Astrocyte (in vitro differentiated cells and primary cell): Measurements from ENCODE around the gene NSRP1. TPM values are rescaled to one million over a fixed set of nuclear protein-coding genes. Genes with fewer than 3 reads are reported as not detected.
A peak's percentile ranks its signal among the peaks of the same experiment; 100 is the strongest.
"Not testable (repeated sequence)": the region's sequence is repeated elsewhere in the genome, so short reads cannot be mapped to it uniquely, and the experiment has no call there.

Experiments used
- DNase-seq: peaks from one replicate; pipeline ENCODE4 v3.0.0-alpha.2; 2010; ENCODE audit warnings: low read depth
- FAIRE-seq: peaks from 2 replicates; lab custom pipeline; 2011; peaks lifted over from hg19 to GRCh38; lab: Jason Lieb, UNC
- H2AFZ ChIP-seq: 2 replicates; pipeline ENCODE4 v1.6.0; 2012; ENCODE audit warnings: low read depth, low read length, inconsistent platforms
- H3K27ac ChIP-seq: 2 replicates; pipeline ENCODE4 v1.5.1; 2011; ENCODE audit warnings: low read depth, low read length, inconsistent platforms
- H3K27me3 ChIP-seq: 2 replicates; pipeline ENCODE4 v1.6.0; 2011; ENCODE audit warnings: low read length, inconsistent platforms; ENCODE audit not compliant: insufficient read depth
- H3K36me3 ChIP-seq: 2 replicates; pipeline ENCODE4 v1.5.1; 2011; ENCODE audit warnings: low read length, inconsistent platforms; ENCODE audit not compliant: insufficient read depth
- H3K4me1 ChIP-seq: 2 replicates; pipeline ENCODE4 v1.5.1; 2011; ENCODE audit warnings: low read length, inconsistent platforms; ENCODE audit not compliant: insufficient read depth
- H3K4me2 ChIP-seq: 2 replicates; pipeline ENCODE4 v1.6.0; 2012; ENCODE audit warnings: low read length, inconsistent platforms
- H3K4me3 ChIP-seq: 2 replicates; pipeline ENCODE4 v1.5.1; 2011; ENCODE audit warnings: low read depth, mild to moderate bottlenecking, low read length, inconsistent platforms; ENCODE audit not compliant: insufficient read depth
- H3K79me2 ChIP-seq: 2 replicates; pipeline ENCODE4 v1.6.0; 2012; ENCODE audit warnings: mild to moderate bottlenecking, low read length, inconsistent platforms; ENCODE audit not compliant: insufficient read depth
- H3K9ac ChIP-seq: 2 replicates; pipeline ENCODE4 v1.6.0; 2012; ENCODE audit warnings: mild to moderate bottlenecking, low read length, inconsistent platforms
- H3K9me3 ChIP-seq: 2 replicates; pipeline ENCODE4 v1.5.1; 2012; ENCODE audit warnings: low read depth, mild to moderate bottlenecking, low read length, inconsistent platforms; ENCODE audit not compliant: insufficient read depth
- H4K20me1 ChIP-seq: 2 replicates; pipeline ENCODE4 v1.6.0; 2012; ENCODE audit warnings: low read length, inconsistent platforms; ENCODE audit not compliant: insufficient read depth
- H3K27ac Mint-ChIP-seq: one replicate; pipeline ENCODE4 v1.8.0; 2021; ENCODE audit warnings: mild to moderate bottlenecking, mixed read lengths; ENCODE audit not compliant: unreplicated experiment
- H3K27me3 Mint-ChIP-seq: one replicate; pipeline ENCODE4 v1.8.0; 2021; ENCODE audit warnings: low read depth, mixed read lengths; ENCODE audit not compliant: unreplicated experiment
- H3K36me3 Mint-ChIP-seq: one replicate; pipeline ENCODE4 v1.8.0; 2021; ENCODE audit warnings: low read depth, mixed read lengths; ENCODE audit not compliant: unreplicated experiment
- H3K4me1 Mint-ChIP-seq: one replicate; pipeline ENCODE4 v1.8.0; 2021; ENCODE audit warnings: low read depth, mixed read lengths; ENCODE audit not compliant: unreplicated experiment
- H3K4me3 Mint-ChIP-seq: one replicate; pipeline ENCODE4 v1.8.0; 2021; ENCODE audit warnings: mild to moderate bottlenecking, moderate library complexity, mixed read lengths; ENCODE audit not compliant: unreplicated experiment
- H3K9me3 Mint-ChIP-seq: one replicate; pipeline ENCODE4 v1.8.0; 2021; ENCODE audit warnings: mild to moderate bottlenecking, mixed read lengths; ENCODE audit not compliant: unreplicated experiment
- CTCF ChIP-seq: IDR thresholded peaks from 2 replicates; pipeline ENCODE4 v1.5.1; 2011; ENCODE audit warnings: low read depth, mild to moderate bottlenecking, inconsistent platforms, low read length, moderate library complexity; ENCODE audit not compliant: insufficient read depth
- EZH2 ChIP-seq: IDR thresholded peaks from 2 replicates; pipeline ENCODE4 v1.6.1; 2012; ENCODE audit warnings: mild to moderate bottlenecking, low read length, inconsistent platforms; ENCODE audit not compliant: insufficient read depth
- total RNA-seq: library from RNA; stranded (reverse); gene quantifications from 2 replicates; pipeline ENCODE4 v1.2.1, GENCODE V29; 2021

NSRP1 gene
- total RNA-seq, 1 donor from 2014 or later, result 17.7 TPM

- Histone ChIP-seq H3K36me3 (no peaks in the 10 kb centered on the region), H2AFZ (no peak overlapping the region), H3K9me3 (no peaks in the 10 kb centered on the region), H3K79me2 (no peaks in the 10 kb centered on the region), H3K4me3 (no peak overlapping the region), H3K27ac (no peak overlapping the region), H3K27me3 (no peaks in the 10 kb centered on the region), H3K4me1 (no peaks in the 10 kb centered on the region), H4K20me1 (no peaks in the 10 kb centered on the region), H3K9ac (no peak overlapping the region), H3K4me2 (no peak overlapping the region)
- DNase-seq (no peak), FAIRE-seq (no peak)
- Mint-ChIP-seq H3K27me3 (peaks cover 4% of the 10 kb centered on the region), H3K4me1 (peaks cover 5% of the 10 kb centered on the region), H3K36me3 (no peaks in the 10 kb centered on the region), H3K27ac (no peak overlapping the region), H3K9me3 (no peaks in the 10 kb centered on the region), H3K4me3 (no peak overlapping the region)
- no peak for TF ChIP-seq EZH2
- TF ChIP-seq CTCF, result no peak
These were observed 83.0 kb downstream of the NSRP1 start for GRCh38 chr17:30199600-30199999.

DNA sequence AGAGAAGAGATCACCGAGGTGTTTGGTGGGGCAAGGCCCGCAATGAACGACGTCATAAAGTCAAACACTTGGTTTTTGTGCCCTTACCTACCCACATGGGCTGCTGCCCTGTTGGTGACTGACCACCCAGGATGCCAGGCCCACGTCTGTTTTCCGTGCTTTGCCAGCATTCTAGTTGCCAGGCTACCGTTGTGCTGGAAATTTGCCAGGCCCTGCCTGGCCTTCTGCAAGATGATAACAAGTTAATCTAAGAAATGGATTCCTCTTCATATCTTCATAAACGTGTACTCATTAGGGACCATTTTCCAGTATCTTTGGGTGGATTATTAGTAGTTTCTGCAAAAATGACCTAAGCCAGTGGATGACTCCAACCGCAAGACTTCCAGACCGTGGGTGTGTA is 83.5 kb downstream of the NSRP1 start:
- Mint-ChIP-seq H3K9me3 (no peaks in the 10 kb centered on the region), H3K36me3 (no peaks in the 10 kb centered on the region), H3K4me1 (peaks cover 5% of the 10 kb centered on the region), H3K4me3 (no peak overlapping the region), H3K27ac (peak overlapping the region; percentile 41), H3K27me3 (peaks cover 4% of the 10 kb centered on the region)
- H3K79me2 ChIP-seq, result no peaks in the 10 kb centered on the region
- no peak overlapping the region for H3K4me3 ChIP-seq
- DNase-seq (no peak), FAIRE-seq (no peak)
- no peak overlapping the region for H3K9ac ChIP-seq
- no peak overlapping the region for H3K27ac ChIP-seq
- peaks cover 2% of the 10 kb centered on the region for H3K27me3 ChIP-seq
- H3K4me2 ChIP-seq, result no peak overlapping the region
- H3K9me3 ChIP-seq, result no peaks in the 10 kb centered on the region
- no peaks in the 10 kb centered on the region for H4K20me1 ChIP-seq
- no peaks in the 10 kb centered on the region for H3K36me3 ChIP-seq
- H2AFZ ChIP-seq, result no peak overlapping the region
- no peak for TF ChIP-seq CTCF
- no peak for TF ChIP-seq EZH2
- no peaks in the 10 kb centered on the region for H3K4me1 ChIP-seq

DNA sequence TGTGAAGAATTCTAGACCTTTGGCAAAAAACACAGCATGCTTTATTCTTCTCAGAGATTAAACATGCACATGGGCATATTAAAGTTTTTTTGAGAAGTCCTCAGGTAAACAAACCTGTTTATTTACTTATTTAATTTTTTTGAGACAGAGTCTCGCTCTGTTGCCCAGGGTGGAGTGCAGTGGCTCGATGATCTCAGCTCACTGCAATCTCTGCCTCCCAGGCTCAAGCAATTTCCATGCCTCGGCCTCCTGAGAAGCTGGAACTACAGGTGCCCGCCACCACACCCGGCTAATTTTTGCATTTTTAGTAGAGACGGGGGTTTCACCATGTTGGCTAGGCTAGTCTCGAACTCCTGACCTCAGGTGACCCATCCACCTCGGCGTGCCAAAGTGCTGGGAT is 84.0 kb downstream of the NSRP1 start:
- not testable (repeated sequence) for H3K36me3 Mint-ChIP-seq, H3K9ac ChIP-seq, H3K36me3 ChIP-seq, H3K4me3 ChIP-seq, FAIRE-seq, DNase-seq, H3K4me1 Mint-ChIP-seq, H3K27me3 ChIP-seq, H3K4me2 ChIP-seq, H3K27me3 Mint-ChIP-seq, H3K9me3 ChIP-seq, H3K4me1 ChIP-seq, H2AFZ ChIP-seq, H3K79me2 ChIP-seq, H3K9me3 Mint-ChIP-seq, H4K20me1 ChIP-seq, H3K4me3 Mint-ChIP-seq, H3K27ac ChIP-seq
- peak overlapping the region; percentile 41 for H3K27ac Mint-ChIP-seq
